VCaP (cell line): Measurements from ENCODE around the gene SORCS1.

Experiments
- H3K27ac ChIP-seq: fragments of 450-650 bp; 2 replicates; pipeline ENCODE4 v1.5.1; 2017
- TF ChIP-seq, protein P1 (sequence below): fragments of 450-650 bp; conservative IDR thresholded peaks from 2 replicates; pipeline ENCODE4 v1.5.1; 2017; ENCODE audit warnings: mild to moderate bottlenecking, moderate library complexity

Gene SORCS1

GRCh38 chr10:106712988-106713387 is 451.5 kb downstream of the SORCS1 start:
- TF ChIP-seq, protein P1, sequence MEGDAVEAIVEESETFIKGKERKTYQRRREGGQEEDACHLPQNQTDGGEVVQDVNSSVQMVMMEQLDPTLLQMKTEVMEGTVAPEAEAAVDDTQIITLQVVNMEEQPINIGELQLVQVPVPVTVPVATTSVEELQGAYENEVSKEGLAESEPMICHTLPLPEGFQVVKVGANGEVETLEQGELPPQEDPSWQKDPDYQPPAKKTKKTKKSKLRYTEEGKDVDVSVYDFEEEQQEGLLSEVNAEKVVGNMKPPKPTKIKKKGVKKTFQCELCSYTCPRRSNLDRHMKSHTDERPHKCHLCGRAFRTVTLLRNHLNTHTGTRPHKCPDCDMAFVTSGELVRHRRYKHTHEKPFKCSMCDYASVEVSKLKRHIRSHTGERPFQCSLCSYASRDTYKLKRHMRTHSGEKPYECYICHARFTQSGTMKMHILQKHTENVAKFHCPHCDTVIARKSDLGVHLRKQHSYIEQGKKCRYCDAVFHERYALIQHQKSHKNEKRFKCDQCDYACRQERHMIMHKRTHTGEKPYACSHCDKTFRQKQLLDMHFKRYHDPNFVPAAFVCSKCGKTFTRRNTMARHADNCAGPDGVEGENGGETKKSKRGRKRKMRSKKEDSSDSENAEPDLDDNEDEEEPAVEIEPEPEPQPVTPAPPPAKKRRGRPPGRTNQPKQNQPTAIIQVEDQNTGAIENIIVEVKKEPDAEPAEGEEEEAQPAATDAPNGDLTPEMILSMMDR: no peak
- no peak overlapping the region for H3K27ac ChIP-seq

DNA sequence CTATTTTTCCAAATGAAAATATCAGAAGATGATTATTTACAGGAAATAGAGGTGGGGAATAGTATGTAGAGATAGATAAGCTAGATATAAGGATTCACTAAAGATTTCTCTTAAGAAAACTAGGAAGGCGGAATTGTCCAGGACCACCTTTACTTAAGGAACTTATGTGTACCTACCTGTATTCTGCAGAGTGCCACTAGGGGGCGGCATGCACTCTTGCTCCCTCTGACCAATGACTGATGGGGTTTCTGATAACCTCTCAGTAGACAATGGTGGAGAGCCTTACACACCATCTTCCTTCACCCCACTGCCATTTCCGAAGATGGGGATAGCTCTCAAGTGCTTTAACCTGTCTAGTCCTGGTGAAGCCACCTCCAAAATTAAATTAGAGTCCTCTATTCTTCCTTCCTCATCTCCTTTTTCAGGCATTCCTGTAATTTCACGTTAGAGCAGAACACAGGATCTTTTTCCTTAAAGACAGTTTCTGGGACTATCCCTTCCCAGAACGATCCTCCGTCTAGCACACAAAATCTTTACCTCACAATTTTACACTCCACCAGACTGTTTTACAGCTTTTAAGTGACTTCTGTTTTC is 453.1 kb downstream of the SORCS1 start:
- H3K27ac ChIP-seq: no peak overlapping the region
- TF ChIP-seq, protein P1: peak; percentile 65

GRCh38 chr10:106708506-106708905 is 456.0 kb downstream of the SORCS1 start:
- TF ChIP-seq, protein P1: no peak
- H3K27ac ChIP-seq: no peak overlapping the region

DNA sequence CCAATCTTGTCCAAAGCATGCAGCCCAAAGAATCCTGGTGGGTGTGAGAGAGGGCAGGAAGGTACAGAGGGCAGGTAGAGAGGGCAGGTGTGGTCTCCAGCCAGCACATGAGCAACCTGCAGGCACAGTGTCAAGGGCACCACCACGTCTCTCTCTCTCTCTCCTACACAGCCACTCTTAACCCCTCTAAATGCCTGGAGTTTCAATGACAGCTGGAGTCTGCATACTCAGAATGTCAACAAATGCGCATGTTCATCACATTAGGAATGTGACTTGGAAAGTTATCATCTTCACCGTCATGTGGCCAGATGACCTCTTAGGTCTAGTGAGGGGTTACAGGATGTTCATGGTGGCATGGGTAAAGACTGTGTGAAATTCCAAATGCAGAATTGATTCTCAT is 456.8 kb downstream of the SORCS1 start:
- TF ChIP-seq, protein P1: no peak

GRCh38 chr10:106706127-106706526 is 458.4 kb downstream of the SORCS1 start:
- no peak overlapping the region for H3K27ac ChIP-seq
- TF ChIP-seq, protein P1: no peak

More for the DNA sequence above, 456.8 kb downstream of the SORCS1 start:
- no peak overlapping the region for H3K27ac ChIP-seq

DNA sequence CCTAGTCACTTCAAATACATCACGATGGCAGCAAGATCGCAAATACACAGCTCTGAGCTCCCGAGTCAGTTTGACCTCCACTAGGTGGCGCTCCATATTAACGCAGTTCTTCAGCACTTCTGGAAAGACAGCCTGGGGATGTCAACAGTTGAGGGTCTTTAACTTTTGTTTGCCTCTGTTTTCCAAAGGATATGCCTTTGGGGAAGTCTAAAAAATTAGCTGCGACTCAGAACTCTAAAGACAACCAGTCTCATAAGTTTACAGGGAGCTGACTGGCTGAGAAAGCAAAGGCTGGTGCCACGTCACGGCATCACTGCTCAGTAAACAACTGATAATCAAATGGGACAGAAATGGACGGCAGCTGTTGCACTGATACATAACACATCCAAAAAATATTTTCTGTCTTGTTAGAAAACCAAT is 458.8 kb downstream of the SORCS1 start:
- TF ChIP-seq, protein P1: peak; percentile 85
- H3K27ac ChIP-seq: no peak overlapping the region

DNA sequence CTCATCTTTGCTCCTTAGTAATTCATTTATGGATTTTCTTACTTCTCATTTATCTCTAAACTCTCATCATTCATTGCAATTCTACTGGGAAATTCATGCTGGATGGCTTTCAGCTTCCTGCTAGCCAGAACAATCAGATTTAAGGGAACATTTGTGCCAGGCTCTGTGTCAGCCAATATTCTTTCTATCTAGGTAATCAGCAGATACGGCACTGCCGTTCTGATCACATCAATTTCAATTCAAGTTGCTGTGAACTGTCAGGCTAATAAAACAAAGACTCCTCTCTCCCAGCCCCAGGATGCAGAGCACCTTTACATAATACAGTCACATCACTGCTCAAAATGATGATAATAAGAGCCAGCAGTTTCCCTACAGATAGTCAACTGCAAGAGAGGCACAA is 468.3 kb downstream of the SORCS1 start:
- TF ChIP-seq, protein P1: no peak
- H3K27ac ChIP-seq: no peak overlapping the region
